ENCODE measurements around the gene RAB19.

- no peak for TF ChIP-seq ZNF384 (IDR thresholded peaks at IDR 0.05)
- TF ChIP-seq CTBP1 (IDR thresholded peaks at IDR 0.05; ENCODE audit: borderline replicate concordance), result no peak
- TF ChIP-seq PKNOX1 (IDR thresholded peaks at IDR 0.05), result no peak
- TF ChIP-seq SUZ12 (IDR thresholded peaks at IDR 0.05), result no peak
- no peak for TF ChIP-seq HDGF (IDR thresholded peaks at IDR 0.05; ENCODE audit: borderline replicate concordance)
- TF ChIP-seq FOXK2 (IDR thresholded peaks at IDR 0.05), result no peak
- TF ChIP-seq BHLHE40 (IDR thresholded peaks at IDR 0.05; ENCODE audit: borderline replicate concordance), result no peak
- TF ChIP-seq SP1 (IDR thresholded peaks at IDR 0.05), result no peak
- no peak for TF ChIP-seq ELF4 (IDR thresholded peaks at IDR 0.05)
- TF ChIP-seq ARNT (IDR thresholded peaks at IDR 0.05), result no peak
- TF ChIP-seq FOXM1 (IDR thresholded peaks at IDR 0.05; ENCODE audit: borderline replicate concordance), result no peak
- no peak for TF ChIP-seq TARDBP (IDR thresholded peaks at IDR 0.05)
- no peak for TF ChIP-seq LEF1 (IDR thresholded peaks at IDR 0.05; ENCODE audit: borderline replicate concordance)
- no peak for TF ChIP-seq NFRKB (IDR thresholded peaks at IDR 0.05)
Measured at GRCh38 chr7:140476698-140477261, 72.9 kb downstream of the RAB19 start.

Data from HEK293T (cell line).